Heart right ventricle (tissue), 16 donors: ENCODE results near the gene GREM2. TPM values are rescaled to one million over a fixed set of nuclear protein-coding genes. Genes with fewer than 3 reads are reported as not detected.

Source experiments
- ATAC-seq, 8 donors: fragments of 200-7000 bp; cut with Tn5 transposase; one replicate each; pipeline ENCODE4 v1.9.1; 2020; ENCODE audit warnings: mild to moderate bottlenecking in 8 of 8, moderate library complexity in 8 of 8, moderate number of reproducible peaks in 1 of 8
- DNase-seq, 2 donors: peaks; one replicate each; pipeline ENCODE4 v3.0.0-alpha.2; 2020
- H3K27ac ChIP-seq, 10 donors: fragments of 200-600 bp; sonication (generic) in 2 of 10; one replicate each; pipeline versions ENCODE4 v1.5.0 to v1.8.0; 2020 to 2022; ENCODE audit warnings: mild to moderate bottlenecking in 3 of 10
- H3K27me3 ChIP-seq, 7 donors: fragments of 200-600 bp; one replicate each; pipeline ENCODE4 v1.8.0; 2021 to 2022; ENCODE audit warnings: mild to moderate bottlenecking in 2 of 7
- H3K36me3 ChIP-seq, 9 donors: fragments of 200-600 bp; sonication (generic) in 1 of 9; one replicate each; pipeline versions ENCODE4 v1.5.0 to v1.8.0; 2020 to 2022; ENCODE audit warnings: mild to moderate bottlenecking in 2 of 9
- H3K4me1 ChIP-seq, 9 donors: fragments of 200-600 bp; sonication (generic) in 1 of 9; one replicate each; pipeline versions ENCODE4 v1.5.0 to v1.8.0; 2020 to 2022; ENCODE audit warnings: mild to moderate bottlenecking in 4 of 9
- H3K4me3 ChIP-seq, 10 donors: fragments of 200-600 bp; sonication (generic) in 2 of 10; one replicate each; pipeline versions ENCODE4 v1.5.0 to v1.8.0; 2020 to 2022; ENCODE audit warnings: mild to moderate bottlenecking in 7 of 10, moderate library complexity in 2 of 10
- H3K9me3 ChIP-seq, 11 donors: fragments of 200-600 bp in 10 of 11; sonication (generic) in 2 of 11; one replicate each; pipeline versions ENCODE4 v1.5.0 to v1.8.0; 2013 to 2022; ENCODE audit warnings: mild to moderate bottlenecking in 2 of 11, control low read depth in 1 of 11, moderate library complexity in 1 of 11
- CTCF ChIP-seq, 9 donors: fragments of 200-600 bp; sonication (generic) in 2 of 9; IDR thresholded peaks; one replicate each; pipeline versions ENCODE4 v1.5.0 to v1.8.0; 2021 to 2022; ENCODE audit warnings: antibody characterized with exemption in 9 of 9, mild to moderate bottlenecking in 5 of 9, moderate library complexity in 1 of 9
- WGBS, 2 donors: extraction: QIAGEN DNeasy Blood & Tissue Kit; methylation state at CpG; one replicate each; pipeline ENCODE4 v1.1.7; 2013; ENCODE audit warnings: inconsistent platforms in 1 of 2; 5-methylcytosine and 5-hydroxymethylcytosine counted together
- intact Hi-C, 10 donors: fragments of 100-400 bp; cut with DNase I; formaldehyde crosslinking; loops; one replicate each; pipeline versions ENCODE4 v1.11.1 to v1.14.2; 2022
- polyA plus RNA-seq, 2 donors: library from polyadenylated mRNA; stranded (reverse); fragments of 200-250 nt; gene quantifications; one replicate each; pipeline ENCODE4 v1.2.3, GENCODE V29; 2013
- total RNA-seq, 10 donors: library from RNA; stranded (reverse); fragmentation: NEBNext Ultra II Directional in 3 of 10; extraction: Animal tissue kit (Norgen Biotek cat#: 25700) in 3 of 10; gene quantifications; one replicate each; pipeline versions ENCODE4 v1.2.1 to v1.2.4, GENCODE V29; 2021 to 2023
- donor health status: Arrhythmogenic right ventricular cardiomyopathy.
- donor health status: ischemic (EF 13 %, LVEDD 7.1; RV severe dilation, severe dysfunction).
- donor health status: healthy with polysubstance abuse.
- donor health status: DM: no; HTN: yes; CAD: no.
- donor health status: DM: no; HTN: no; CAD: no.
- donor health status: ischemic (EF 25% LVEDD 6.9; RV normal size, moderate dysfunction).
- donor health status: ischemic (EF 25% LVEDD 5.7; RV mildly dilated, moderate dysfunction).
- donor health status: healthy.
- donor health status: DM: yes; HTN: yes; CAD: no.
- donor health status: Ischemic cardiomyopathy.
- donor health status: ischemic (EF 35%, LVEDD 5.7; RV mildly dilated, moderate dysfunction).
- donor health status: nonischemic (EF 11% LVEDD 7.7; RV severe dilation, severe dysfunction).
- donor health status: DM: yes; HTN: yes; CAD: no.
- donor health status: PGD.
- donor health status: ischemic (EF 29% LVEDD 5.4; RV normal size, mild dysfunction).
- donor health status: nonischemic (EF 23%, LVEDD 6.1; RV moderate dilation, normal function).

Gene GREM2
- total and polyA plus RNA-seq, 12 donors = 0.01 to 0.25 (median 0.18) TPM; not detected in 8

GRCh38 chr1:240644732-240645131, 32.8 kb upstream of the GREM2 start:
- Histone ChIP-seq H3K4me3 (no peak overlapping the region), H3K36me3 (no peaks in the 10 kb centered on the region), H3K4me1 (no peaks in the 10 kb centered on the region), H3K27ac (no peak overlapping the region), H3K27me3 (no peaks in the 10 kb centered on the region), H3K9me3 (no peaks in the 10 kb centered on the region)
- DNase-seq (no peak), ATAC-seq (no peak)
- WGBS, 2 donors = 68 to 69% methylated on average over 6 of the region's 6 CpGs
- intact Hi-C loops = no loop called here
- no peak for TF ChIP-seq CTCF (IDR thresholded peaks at IDR 0.05)

- Histone ChIP-seq H3K9me3 (no peaks in the 10 kb centered on the region), H3K36me3 (no peaks in the 10 kb centered on the region), H3K27me3 (no peaks in the 10 kb centered on the region), H3K27ac (no peak overlapping the region), H3K4me1 (no peaks in the 10 kb centered on the region), H3K4me3 (no peak overlapping the region)
- WGBS, 2 donors = 85 to 90% methylated on average over 16 of the region's 16 CpGs
- no peak for ATAC-seq
- intact Hi-C loops = no loop called here
- DNase-seq = no peak
- no peak for TF ChIP-seq CTCF (IDR thresholded peaks at IDR 0.05)
These were observed 23.7 kb upstream of the GREM2 start for GRCh38 chr1:240635466-240636256.

- H3K9me3 ChIP-seq = no peaks in the 10 kb centered on the region
- no peak for DNase-seq
- TF ChIP-seq CTCF (IDR thresholded peaks at IDR 0.05) = no peak
- ATAC-seq = no peak
- H3K27ac ChIP-seq = no peak overlapping the region
- 72 to 76% methylated on average over 5 of the region's 5 CpGs for WGBS, 2 donors
- intact Hi-C loops = no loop called here
- no peaks in the 10 kb centered on the region for H3K36me3 ChIP-seq
- no peak overlapping the region for H3K4me3 ChIP-seq
- no peaks in the 10 kb centered on the region for H3K27me3 ChIP-seq
- no peaks in the 10 kb centered on the region for H3K4me1 ChIP-seq
These were observed 18.5 kb upstream of the GREM2 start for GRCh38 chr1:240630409-240630808.

GRCh38 chr1:240621249-240621648, 9.3 kb upstream of the GREM2 start:
- intact Hi-C loops = no loop called here
- H3K27ac ChIP-seq = no peak overlapping the region
- ATAC-seq = no peak
- no peak for DNase-seq
- peaks cover 0 to 15% (median 3%) of the 10 kb centered on the region in 7 donors for H3K27me3 ChIP-seq
- 81 to 91% methylated on average over 2 of the region's 2 CpGs for WGBS, 2 donors
- no peak for TF ChIP-seq CTCF (IDR thresholded peaks at IDR 0.05)
- no peaks in the 10 kb centered on the region for H3K36me3 ChIP-seq
- H3K9me3 ChIP-seq = no peaks in the 10 kb centered on the region
- H3K4me1 ChIP-seq = no peaks in the 10 kb centered on the region
- no peak overlapping the region for H3K4me3 ChIP-seq
